Fibroblast of pulmonary artery (primary cell): ENCODE measurements around the gene PHPT1.

Experiments
- DNase-seq: peaks from one replicate; pipeline ENCODE4 v3.0.0-alpha.2; 2010; ENCODE audit warnings: low read depth
- H3K4me3 ChIP-seq: replicated peaks from 2 replicates; pipeline ENCODE4 v1.5.1; 2011; ENCODE audit warnings: low read depth, mild to moderate bottlenecking, control low read depth, low read length, moderate library complexity
- TF ChIP-seq, protein P1 (sequence below): IDR thresholded peaks from 2 replicates; pipeline ENCODE4 v1.5.1; 2011; ENCODE audit warnings: mild to moderate bottlenecking, control low read depth, low read length, inconsistent platforms; ENCODE audit errors: missing control alignments

Gene PHPT1

DNA sequence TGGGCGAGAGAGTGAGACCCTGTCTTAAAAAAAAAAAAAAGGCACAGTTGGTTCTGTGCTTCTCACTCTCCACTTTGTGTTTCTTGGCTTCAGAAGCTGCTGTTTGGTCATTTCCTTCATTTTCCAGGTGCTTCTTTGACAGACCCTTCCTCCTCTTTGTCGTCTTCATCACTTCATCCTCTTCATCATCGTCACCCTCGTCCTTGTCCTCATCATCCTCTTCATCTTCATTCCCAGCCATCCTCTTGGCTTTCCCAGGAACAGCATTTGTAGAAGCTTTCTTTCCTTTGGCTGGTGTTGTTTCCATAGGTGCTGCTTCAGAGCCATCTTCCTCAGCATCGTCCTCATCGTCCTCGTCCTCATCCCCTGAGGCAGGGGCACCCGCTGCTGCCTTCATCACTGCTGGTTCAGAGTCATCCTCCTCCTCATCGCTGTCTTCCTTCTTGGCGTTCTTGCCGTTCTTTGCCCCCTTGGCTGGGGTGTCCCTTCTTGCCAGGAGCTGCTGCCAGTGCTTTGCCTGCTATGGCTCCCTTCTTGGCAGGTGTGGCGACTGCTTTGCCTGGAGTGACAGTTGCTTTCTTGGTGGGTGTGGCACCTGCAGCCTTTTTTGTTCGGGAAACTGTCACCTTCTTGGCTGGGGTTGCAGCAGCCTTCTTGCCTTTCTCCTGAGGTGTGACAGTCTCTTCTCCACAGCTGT lies 34.3 kb upstream of the PHPT1 start:
- TF ChIP-seq, protein P1, sequence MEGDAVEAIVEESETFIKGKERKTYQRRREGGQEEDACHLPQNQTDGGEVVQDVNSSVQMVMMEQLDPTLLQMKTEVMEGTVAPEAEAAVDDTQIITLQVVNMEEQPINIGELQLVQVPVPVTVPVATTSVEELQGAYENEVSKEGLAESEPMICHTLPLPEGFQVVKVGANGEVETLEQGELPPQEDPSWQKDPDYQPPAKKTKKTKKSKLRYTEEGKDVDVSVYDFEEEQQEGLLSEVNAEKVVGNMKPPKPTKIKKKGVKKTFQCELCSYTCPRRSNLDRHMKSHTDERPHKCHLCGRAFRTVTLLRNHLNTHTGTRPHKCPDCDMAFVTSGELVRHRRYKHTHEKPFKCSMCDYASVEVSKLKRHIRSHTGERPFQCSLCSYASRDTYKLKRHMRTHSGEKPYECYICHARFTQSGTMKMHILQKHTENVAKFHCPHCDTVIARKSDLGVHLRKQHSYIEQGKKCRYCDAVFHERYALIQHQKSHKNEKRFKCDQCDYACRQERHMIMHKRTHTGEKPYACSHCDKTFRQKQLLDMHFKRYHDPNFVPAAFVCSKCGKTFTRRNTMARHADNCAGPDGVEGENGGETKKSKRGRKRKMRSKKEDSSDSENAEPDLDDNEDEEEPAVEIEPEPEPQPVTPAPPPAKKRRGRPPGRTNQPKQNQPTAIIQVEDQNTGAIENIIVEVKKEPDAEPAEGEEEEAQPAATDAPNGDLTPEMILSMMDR, result no peak
- DNase-seq, result no peak
- H3K4me3 ChIP-seq, result no peak overlapping the region

DNA sequence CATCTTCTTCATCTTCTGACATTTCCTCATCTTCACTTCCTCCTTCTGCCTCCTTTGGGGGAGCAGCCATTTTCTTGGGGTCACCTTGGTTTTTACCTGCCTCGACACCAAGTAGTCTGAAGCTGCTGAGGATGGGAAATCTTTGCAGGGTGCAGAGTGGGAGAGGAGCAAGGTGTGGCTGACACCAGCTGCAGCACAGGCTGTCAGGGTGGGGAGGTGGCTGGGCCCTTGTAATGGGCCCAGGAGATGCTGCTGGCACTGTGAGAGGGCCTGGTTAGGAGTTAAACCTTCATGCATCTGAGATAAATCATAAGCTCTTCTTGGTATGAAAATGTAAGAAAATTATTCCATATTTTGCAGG lies 33.8 kb upstream of the PHPT1 start:
- TF ChIP-seq, protein P1, result no peak
- DNase-seq, result no peak
- no peak overlapping the region for H3K4me3 ChIP-seq

DNA sequence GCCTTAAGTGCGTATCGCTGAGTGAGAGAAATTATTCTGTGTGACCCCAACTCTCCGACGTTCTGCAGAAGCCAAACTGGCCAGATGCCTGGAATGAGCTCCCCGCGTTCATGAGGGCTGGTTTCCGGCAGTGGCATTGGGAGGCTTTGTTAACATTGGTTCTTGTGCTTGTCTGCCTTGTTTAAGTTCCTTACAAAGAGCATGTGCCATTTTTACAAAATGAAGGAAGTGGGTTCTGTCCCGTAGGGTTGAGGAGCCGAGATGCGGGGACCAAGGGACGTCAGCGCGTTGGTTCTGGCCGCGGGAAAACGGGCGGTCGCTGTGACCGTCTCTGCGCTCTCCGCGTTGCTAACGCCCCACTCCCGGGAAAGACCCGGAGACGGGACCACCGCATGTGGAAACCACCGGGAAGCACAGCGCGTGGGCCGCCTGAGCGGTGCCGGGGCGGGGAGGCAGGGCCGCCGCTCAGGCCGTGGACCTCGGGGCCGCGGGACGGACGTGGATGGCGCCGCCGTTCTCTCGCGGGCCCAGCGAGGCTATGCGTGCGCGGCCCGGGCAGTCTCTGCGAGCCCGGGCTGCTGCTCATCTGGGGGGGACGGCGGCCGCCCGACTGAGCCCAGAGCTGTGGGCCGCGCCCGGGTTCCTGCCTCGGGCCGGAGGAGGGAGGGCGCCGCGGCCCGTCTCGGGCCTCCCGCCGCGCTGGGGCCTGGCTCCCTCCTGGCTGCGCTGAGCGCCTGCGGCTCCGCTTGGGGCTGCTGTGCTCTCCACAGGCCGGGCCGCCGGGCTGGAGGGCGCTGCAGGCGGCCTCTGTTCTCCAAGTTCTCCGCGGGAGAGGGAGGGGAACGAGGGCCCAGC lies 28.0 kb upstream of the PHPT1 start:
- TF ChIP-seq, protein P1, result no peak
- peak overlapping the region; percentile 2 for H3K4me3 ChIP-seq
- peak; percentile 37 for DNase-seq

DNA sequence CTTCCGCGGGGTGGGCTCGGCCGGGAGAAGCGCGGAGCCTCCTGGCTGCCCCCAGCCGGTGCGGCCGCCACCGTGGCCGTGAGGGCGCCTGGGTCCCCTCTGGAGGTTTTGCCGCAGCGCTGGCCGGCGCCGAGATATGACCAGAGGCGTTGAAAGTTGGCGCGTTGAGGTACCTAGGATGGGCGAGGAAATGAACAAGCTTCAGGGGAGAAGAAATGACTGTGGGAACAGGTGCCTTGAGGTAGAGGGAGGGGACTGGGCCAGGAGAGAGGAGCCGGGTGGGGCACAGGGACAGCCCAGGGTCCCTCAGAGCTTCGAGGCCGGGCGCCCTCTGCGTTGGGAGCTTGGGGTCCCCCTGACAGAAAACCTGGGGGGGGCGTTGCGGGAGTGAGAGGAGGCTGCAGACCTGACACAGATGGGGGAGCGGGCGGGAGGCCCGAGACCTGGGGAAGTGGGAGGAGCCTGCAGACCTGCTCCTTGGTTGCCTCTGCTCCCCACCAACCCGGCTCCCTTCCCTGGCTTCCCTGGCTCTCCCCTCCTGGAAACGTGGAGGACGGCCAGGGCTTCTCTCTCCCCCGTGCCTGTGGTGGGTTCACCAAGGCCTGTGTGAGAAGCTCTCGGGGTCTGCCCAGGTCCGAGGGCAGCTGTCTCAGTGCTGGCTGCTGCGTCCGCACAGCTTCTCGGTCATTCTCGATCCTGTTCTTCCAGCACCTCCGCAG lies 27.2 kb upstream of the PHPT1 start:
- no peak overlapping the region for H3K4me3 ChIP-seq
- no peak for DNase-seq
- TF ChIP-seq, protein P1, result no peak

DNA sequence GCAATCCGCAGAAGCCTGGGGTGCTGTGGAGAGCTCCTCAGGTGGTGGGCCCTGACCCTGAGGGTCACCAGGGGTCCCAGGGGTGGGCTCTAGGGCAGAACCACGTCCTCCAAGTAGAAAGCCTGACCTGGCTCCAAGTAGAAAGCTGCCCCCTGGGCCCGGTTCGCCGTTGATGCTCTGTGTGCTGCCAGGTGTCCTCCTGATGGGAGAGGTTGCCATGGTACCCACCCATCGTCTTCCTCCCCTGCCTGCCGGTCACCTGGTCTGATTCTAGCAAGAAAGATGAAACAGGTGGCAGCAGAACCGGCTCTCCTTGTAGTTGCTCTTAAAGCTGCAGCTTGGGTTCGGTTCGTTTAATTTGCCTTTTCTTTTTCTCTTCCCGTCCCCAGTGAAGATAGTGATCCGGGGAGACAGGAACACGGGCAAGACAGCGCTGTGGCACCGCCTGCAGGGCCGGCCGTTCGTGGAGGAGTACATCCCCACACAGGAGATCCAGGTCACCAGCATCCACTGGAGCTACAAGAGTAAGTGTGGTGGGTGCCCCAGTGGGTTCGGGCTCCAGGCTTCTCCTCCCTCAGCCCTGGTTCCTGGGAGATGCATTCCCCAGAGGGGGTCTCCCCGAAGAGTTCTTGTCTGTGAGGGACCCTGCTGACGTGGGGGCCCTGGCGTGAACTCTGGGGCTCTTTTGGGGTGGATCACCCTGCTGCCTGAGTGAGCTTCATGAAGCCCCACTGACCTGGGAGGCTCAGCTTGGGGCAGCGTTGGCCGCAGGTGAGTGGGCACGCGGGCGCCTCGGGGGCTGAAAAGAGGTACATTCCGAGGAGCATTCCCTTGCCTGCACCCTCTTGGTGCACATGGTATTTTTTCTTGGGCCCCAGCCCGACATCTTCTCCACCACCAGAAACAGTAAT lies 25.8 kb upstream of the PHPT1 start:
- TF ChIP-seq, protein P1, result no peak
- no peak for DNase-seq
- H3K4me3 ChIP-seq, result no peak overlapping the region
